GM12878 (cell line): Measurements from ENCODE around the gene SKOR2. TPM values are rescaled to one million over a fixed set of nuclear protein-coding genes. Genes with fewer than 3 reads are reported as not detected.

Source experiments
- BRCA1 ChIP-seq: IDR thresholded peaks from 2 replicates; pipeline ENCODE4 v1.6.1; 2011; ENCODE audit warnings: low read depth, low read length, improper control_type of control experiment
- CREB1 ChIP-seq: IDR thresholded peaks from 2 replicates; pipeline ENCODE4 v1.6.1; 2012; ENCODE audit warnings: low read depth, mild to moderate bottlenecking, inconsistent platforms
- FOS ChIP-seq: IDR thresholded peaks from 3 replicates; pipeline ENCODE4 v1.6.1; 2011; ENCODE audit warnings: borderline replicate concordance; ENCODE audit not compliant: insufficient read length; ENCODE audit errors: extremely low read depth
- GATAD2B ChIP-seq: fragments of 450-650 bp; conservative IDR thresholded peaks from 2 replicates; pipeline ENCODE4 v1.6.1; 2017; ENCODE audit warnings: low read depth, mild to moderate bottlenecking, moderate library complexity
- PAX8 ChIP-seq: fragments of 450-650 bp; IDR thresholded peaks from 2 replicates; pipeline ENCODE4 v1.6.1; 2017; ENCODE audit warnings: mild to moderate bottlenecking, moderate library complexity
- POU2F2 ChIP-seq: IDR thresholded peaks from 3 replicates; pipeline ENCODE4 v1.6.1; 2011; ENCODE audit warnings: low read depth, mild to moderate bottlenecking, low read length, borderline replicate concordance
- SUZ12 ChIP-seq: fragments of 200-600 bp; sonication (generic); IDR thresholded peaks from one replicate; pipeline ENCODE4 v1.6.1; 2018; ENCODE audit warnings: antibody characterized with exemption, mild to moderate bottlenecking; ENCODE audit not compliant: unreplicated experiment
- ZNF207 ChIP-seq: fragments of 450-650 bp; IDR thresholded peaks from 2 replicates; pipeline ENCODE4 v1.6.1; 2014; ENCODE audit warnings: antibody characterized with exemption, mild to moderate bottlenecking, borderline replicate concordance
- polyA plus RNA-seq, 11 experiments: library from polyadenylated mRNA; depleted of rRNA in 4 of 11; unstranded in 6 of 11; stranded (reverse) in 5 of 11; fragments of >200 nt; fragmentation: Nextera tagmentation in 4 of 11; fragmentation: Illumina TruSeq in 1 of 11; extraction: Ambion mirVana in 4 of 11; extraction: Trizol in 1 of 11; gene quantifications; 1 replicate in 1 of 11; 2 replicates in 10 of 11; pipeline versions ENCODE4 v1.2.1 to v1.2.3, GENCODE V29; 2011 to 2016; ENCODE audit warnings: inconsistent platforms in 2 of 11, missing spikeins in 2 of 11, low read depth in 1 of 11
- total RNA-seq, 4 experiments: library from RNA; depleted of rRNA in 3 of 4; stranded (reverse); fragments of >200 nt in 3 of 4; fragmentation: Illumina TruSeq in 1 of 4; extraction: Trizol in 1 of 4; gene quantifications; 2 replicates each; pipeline versions ENCODE4 v1.2.1 to v1.2.3, GENCODE V29; 2013 to 2021
- TF ChIP-seq, protein P1 (sequence below): fragments of 450-650 bp; IDR thresholded peaks from 2 replicates; pipeline ENCODE4 v1.6.1; 2016; ENCODE audit warnings: mild to moderate bottlenecking, moderate library complexity, borderline replicate concordance
- TF ChIP-seq, protein P2 (sequence below): fragments of 450-650 bp; IDR thresholded peaks from 2 replicates; pipeline ENCODE4 v1.6.1; 2017; ENCODE audit warnings: antibody characterized with exemption, mild to moderate bottlenecking, moderate library complexity

SKOR2 gene
- total and polyA plus RNA-seq, 10 of the 15 experiments (the other 5 are each of a cell fraction or from before 2014, with no cell fraction given), result not detected

DNA sequence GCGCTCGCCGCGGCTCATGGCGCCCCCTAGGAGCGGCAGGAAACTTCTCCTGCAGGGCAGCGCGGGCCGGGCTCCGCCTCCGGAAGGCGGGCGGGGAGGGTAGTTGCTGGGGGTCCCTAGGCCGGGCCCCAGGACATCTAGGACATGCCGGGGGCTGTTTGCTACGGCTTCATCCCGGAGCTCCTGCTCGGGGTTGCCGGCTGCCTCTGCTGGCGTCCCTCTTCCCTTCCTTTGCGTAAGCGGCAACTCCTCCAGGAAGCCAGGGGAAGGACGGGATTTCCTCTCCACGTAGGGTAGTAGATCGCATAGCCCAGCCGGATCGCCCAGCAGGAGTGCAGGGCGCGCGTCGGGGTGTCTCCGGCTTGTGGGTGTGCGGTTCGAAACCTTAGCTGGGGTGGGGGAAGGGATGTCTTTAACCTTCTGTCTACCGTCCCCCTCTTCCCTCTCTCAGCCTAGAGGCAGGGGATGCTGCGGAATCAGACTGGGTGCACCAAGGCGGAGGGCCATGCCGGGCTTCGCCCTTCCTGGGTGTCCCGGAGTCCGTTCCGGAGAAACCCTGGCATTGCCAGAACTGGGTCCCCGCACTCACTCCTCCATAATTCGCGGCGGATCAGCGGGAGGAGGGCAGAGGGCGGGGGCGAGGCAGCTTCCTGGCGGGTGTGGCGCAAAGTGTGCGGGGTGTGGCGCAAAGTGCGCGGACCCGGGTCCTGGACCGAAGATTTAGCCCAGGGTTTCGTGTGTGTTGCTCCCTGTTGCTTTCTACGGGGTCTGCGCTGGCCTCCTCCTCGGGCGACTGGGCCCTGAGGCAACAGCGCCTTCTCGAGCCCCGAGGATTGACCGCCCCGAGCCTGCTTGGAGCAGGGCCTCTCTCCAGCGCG is 12.2 kb upstream of the SKOR2 start (continued):
- TF ChIP-seq, protein P1, sequence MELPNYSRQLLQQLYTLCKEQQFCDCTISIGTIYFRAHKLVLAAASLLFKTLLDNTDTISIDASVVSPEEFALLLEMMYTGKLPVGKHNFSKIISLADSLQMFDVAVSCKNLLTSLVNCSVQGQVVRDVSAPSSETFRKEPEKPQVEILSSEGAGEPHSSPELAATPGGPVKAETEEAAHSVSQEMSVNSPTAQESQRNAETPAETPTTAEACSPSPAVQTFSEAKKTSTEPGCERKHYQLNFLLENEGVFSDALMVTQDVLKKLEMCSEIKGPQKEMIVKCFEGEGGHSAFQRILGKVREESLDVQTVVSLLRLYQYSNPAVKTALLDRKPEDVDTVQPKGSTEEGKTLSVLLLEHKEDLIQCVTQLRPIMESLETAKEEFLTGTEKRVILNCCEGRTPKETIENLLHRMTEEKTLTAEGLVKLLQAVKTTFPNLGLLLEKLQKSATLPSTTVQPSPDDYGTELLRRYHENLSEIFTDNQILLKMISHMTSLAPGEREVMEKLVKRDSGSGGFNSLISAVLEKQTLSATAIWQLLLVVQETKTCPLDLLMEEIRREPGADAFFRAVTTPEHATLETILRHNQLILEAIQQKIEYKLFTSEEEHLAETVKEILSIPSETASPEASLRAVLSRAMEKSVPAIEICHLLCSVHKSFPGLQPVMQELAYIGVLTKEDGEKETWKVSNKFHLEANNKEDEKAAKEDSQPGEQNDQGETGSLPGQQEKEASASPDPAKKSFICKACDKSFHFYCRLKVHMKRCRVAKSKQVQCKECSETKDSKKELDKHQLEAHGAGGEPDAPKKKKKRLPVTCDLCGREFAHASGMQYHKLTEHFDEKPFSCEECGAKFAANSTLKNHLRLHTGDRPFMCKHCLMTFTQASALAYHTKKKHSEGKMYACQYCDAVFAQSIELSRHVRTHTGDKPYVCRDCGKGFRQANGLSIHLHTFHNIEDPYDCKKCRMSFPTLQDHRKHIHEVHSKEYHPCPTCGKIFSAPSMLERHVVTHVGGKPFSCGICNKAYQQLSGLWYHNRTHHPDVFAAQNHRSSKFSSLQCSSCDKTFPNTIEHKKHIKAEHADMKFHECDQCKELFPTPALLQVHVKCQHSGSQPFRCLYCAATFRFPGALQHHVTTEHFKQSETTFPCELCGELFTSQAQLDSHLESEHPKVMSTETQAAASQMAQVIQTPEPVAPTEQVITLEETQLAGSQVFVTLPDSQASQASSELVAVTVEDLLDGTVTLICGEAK, result no peak
- TF ChIP-seq, protein P2, sequence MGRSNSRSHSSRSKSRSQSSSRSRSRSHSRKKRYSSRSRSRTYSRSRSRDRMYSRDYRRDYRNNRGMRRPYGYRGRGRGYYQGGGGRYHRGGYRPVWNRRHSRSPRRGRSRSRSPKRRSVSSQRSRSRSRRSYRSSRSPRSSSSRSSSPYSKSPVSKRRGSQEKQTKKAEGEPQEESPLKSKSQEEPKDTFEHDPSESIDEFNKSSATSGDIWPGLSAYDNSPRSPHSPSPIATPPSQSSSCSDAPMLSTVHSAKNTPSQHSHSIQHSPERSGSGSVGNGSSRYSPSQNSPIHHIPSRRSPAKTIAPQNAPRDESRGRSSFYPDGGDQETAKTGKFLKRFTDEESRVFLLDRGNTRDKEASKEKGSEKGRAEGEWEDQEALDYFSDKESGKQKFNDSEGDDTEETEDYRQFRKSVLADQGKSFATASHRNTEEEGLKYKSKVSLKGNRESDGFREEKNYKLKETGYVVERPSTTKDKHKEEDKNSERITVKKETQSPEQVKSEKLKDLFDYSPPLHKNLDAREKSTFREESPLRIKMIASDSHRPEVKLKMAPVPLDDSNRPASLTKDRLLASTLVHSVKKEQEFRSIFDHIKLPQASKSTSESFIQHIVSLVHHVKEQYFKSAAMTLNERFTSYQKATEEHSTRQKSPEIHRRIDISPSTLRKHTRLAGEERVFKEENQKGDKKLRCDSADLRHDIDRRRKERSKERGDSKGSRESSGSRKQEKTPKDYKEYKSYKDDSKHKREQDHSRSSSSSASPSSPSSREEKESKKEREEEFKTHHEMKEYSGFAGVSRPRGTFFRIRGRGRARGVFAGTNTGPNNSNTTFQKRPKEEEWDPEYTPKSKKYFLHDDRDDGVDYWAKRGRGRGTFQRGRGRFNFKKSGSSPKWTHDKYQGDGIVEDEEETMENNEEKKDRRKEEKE, result no peak
- no peak for TF ChIP-seq FOS
- TF ChIP-seq ZNF207, result no peak
- TF ChIP-seq CREB1, result no peak
- TF ChIP-seq PAX8, result no peak
- no peak for TF ChIP-seq POU2F2
- TF ChIP-seq GATAD2B, result no peak
- TF ChIP-seq SUZ12, result no peak
- no peak for TF ChIP-seq BRCA1
